ENCODE measurements around the gene PKP4.

PKP4 gene

DNA sequence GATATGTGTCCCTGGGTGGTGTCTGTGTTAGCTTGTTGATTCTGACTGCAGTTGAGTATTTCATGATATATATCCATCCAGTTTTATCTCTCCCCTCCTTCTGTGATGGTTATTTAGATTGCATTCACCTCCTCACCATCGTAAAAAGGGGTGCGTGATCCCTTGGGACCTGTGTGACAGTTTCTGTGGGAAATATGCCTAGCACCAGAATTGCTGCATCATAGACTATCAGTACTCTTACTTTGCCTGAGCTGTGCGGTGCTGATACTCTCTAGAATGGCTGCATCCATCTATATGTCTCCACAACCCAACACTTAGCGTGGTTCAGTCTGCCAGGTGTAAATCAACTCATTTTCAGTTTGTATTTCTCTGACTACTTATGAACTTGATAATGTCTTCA, 34.3 kb downstream of the PKP4 start:
- DNase-seq (ENCODE audit: low read depth): no peak
- H3K4me3 ChIP-seq (ENCODE audit: low read length): no peak overlapping the region
- TF ChIP-seq CTCF (IDR thresholded peaks at IDR 0.05; ENCODE audit: insufficient read depth, low read depth, low read length, missing control alignments): no peak

DNA sequence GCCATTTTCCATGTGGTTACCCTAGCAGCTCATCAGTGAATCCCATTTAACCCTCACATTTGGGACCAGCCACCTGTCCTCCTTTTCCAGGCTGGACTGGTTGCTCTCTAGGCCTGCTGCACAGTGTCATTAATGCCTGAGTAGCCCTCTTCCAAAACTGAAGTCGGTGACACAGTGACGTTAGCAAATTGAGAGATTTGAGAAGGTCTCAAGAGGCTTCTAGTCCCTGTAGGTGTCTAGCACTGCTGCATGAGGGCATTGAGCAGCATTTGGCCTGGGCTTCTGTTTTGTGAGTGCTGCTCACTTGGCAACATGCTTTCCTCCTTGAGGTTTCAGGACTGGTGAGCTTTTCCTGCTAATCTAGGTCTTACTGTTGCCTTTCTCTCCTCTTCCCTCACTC, 36.7 kb downstream of the PKP4 start:
- DNase-seq (ENCODE audit: low read depth): no peak
- H3K4me3 ChIP-seq (ENCODE audit: low read length): no peak overlapping the region
- no peak for TF ChIP-seq CTCF (IDR thresholded peaks at IDR 0.05; ENCODE audit: insufficient read depth, low read depth, low read length, missing control alignments)

DNA sequence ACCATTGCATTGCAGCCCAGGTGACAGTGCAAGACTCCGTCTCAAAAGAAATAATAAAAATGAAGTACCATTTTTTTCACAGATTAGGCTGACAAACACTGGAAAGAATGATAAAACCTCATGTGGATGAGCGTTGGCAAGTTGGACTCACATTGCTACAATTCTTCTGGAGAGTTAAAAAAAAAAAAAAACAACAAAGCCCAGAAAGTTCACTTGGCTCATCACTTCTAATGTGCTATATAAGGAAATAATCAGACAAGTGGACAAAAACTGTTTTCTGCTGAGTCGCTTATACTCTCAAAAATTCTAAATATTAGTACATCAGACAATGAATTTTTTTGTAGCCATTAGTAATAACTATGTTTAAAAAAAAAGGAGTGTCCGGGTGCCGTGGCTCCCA, 38.4 kb downstream of the PKP4 start:
- DNase-seq (ENCODE audit: low read depth): no peak

DNA sequence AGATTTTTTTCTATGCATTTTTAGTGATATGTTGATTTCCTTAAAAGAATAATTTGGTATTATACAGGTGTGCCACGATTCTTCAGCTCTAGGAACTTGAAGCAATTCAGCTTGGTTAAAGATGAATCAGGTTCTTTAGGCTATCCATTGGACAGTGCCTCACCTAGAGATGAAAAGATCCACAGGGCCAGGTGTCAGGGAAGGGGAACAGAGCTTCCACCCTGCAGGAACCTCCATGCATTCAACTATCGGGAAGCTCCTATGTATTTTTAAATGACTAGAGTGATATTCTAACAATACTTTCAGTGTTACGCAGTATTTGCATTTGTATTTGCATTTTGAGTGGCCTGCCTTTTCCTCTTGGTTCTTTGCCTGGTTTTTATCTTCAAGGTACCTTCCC, 40.2 kb downstream of the PKP4 start:
- no peak for TF ChIP-seq CTCF (IDR thresholded peaks at IDR 0.05; ENCODE audit: insufficient read depth, low read depth, low read length, missing control alignments)
- H3K4me3 ChIP-seq (ENCODE audit: low read length): no peak overlapping the region
- DNase-seq (ENCODE audit: low read depth): no peak

More for the DNA sequence above, 38.4 kb downstream of the PKP4 start:
- no peak overlapping the region for H3K4me3 ChIP-seq (ENCODE audit: low read length)
- no peak for TF ChIP-seq CTCF (IDR thresholded peaks at IDR 0.05; ENCODE audit: insufficient read depth, low read depth, low read length, missing control alignments)

GRCh38 chr2:158497486-158497885, 40.7 kb downstream of the PKP4 start:
- DNase-seq (ENCODE audit: low read depth): peak; percentile 89
- no peak for TF ChIP-seq CTCF (IDR thresholded peaks at IDR 0.05; ENCODE audit: insufficient read depth, low read depth, low read length, missing control alignments)
- no peak overlapping the region for H3K4me3 ChIP-seq (ENCODE audit: low read length)

GRCh38 chr2:158498043-158498748, 41.4 kb downstream of the PKP4 start:
- no peak for TF ChIP-seq CTCF (IDR thresholded peaks at IDR 0.05; ENCODE audit: insufficient read depth, low read depth, low read length, missing control alignments)
- H3K4me3 ChIP-seq (ENCODE audit: low read length): no peak overlapping the region
- no peak for DNase-seq (ENCODE audit: low read depth)

DNA sequence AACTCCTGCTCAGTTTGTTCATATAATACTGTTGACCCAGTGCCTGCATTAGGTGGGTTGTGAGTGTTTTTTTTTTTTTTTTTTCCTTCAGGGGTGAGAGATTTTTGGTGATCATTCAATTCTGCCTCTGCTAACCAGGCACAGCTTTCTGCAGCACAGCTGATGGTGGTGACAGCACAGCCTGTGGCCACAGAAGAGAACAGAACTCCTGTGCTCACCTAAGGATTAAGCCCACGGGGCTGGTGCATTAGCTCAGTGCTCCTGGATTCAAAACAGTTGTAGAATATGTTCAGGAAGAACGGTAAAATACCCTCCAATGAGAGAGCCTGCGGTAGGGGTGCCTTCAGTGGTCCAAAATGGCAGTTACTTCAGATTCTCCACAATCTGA, 42.0 kb downstream of the PKP4 start:
- DNase-seq (ENCODE audit: low read depth): no peak
- no peak for TF ChIP-seq CTCF (IDR thresholded peaks at IDR 0.05; ENCODE audit: insufficient read depth, low read depth, low read length, missing control alignments)
- H3K4me3 ChIP-seq (ENCODE audit: low read length): no peak overlapping the region

Measured in epithelial cell of esophagus (primary cell).